Progenitor cell of endocrine pancreas (in vitro differentiated cells): ENCODE data around the gene TRIM15. TPM values are rescaled to one million over a fixed set of nuclear protein-coding genes. Genes with fewer than 3 reads are reported as not detected.

ENCODE experiments used
- total RNA-seq: library from RNA; stranded (reverse); gene quantifications from 2 replicates; pipeline ENCODE4 v1.2.1, GENCODE V29; 2021

Gene TRIM15
- total RNA-seq, 1 donor from 2014 or later = not detected

Other genes starting within 250 kb of the TRIM15 start
- gene HLA-A, start 221.0 kb upstream of the TRIM15 start, total RNA-seq = 198 and 204 TPM in 2 replicates
- 23.0 and 27.3 TPM in 2 replicates for gene POLR1H, start 102.3 kb upstream of the TRIM15 start, total RNA-seq
- gene PPP1R11, start 96.3 kb upstream of the TRIM15 start, total RNA-seq = 45.1 and 48.4 TPM in 2 replicates
- gene RNF39, start 87.8 kb upstream of the TRIM15 start, total RNA-seq = not detected in 2 replicates
- not detected in 2 replicates for gene TRIM31, start 50.5 kb upstream of the TRIM15 start, total RNA-seq
- gene TRIM40, start 27.4 kb upstream of the TRIM15 start, total RNA-seq = not detected in 2 replicates
- not detected in 2 replicates for gene TRIM10, start 2.3 kb upstream of the TRIM15 start, total RNA-seq
- 49.5 and 52.9 TPM in 2 replicates for gene TRIM26, start 49.9 kb downstream of the TRIM15 start, total RNA-seq
- 17.9 TPM in 2 replicates for gene TRIM39, start 163.4 kb downstream of the TRIM15 start, total RNA-seq
- gene RPP21, start 181.6 kb downstream of the TRIM15 start, total RNA-seq = 53.7 and 59.4 TPM in 2 replicates